ENCODE results near the gene PSMD1. TPM values are rescaled to one million over a fixed set of nuclear protein-coding genes. Genes with fewer than 3 reads are reported as not detected.

The PSMD1 gene
- total RNA-seq, 4 donors from 2014 or later: 24.3 to 85.3 (median 74.7) TPM

DNA sequence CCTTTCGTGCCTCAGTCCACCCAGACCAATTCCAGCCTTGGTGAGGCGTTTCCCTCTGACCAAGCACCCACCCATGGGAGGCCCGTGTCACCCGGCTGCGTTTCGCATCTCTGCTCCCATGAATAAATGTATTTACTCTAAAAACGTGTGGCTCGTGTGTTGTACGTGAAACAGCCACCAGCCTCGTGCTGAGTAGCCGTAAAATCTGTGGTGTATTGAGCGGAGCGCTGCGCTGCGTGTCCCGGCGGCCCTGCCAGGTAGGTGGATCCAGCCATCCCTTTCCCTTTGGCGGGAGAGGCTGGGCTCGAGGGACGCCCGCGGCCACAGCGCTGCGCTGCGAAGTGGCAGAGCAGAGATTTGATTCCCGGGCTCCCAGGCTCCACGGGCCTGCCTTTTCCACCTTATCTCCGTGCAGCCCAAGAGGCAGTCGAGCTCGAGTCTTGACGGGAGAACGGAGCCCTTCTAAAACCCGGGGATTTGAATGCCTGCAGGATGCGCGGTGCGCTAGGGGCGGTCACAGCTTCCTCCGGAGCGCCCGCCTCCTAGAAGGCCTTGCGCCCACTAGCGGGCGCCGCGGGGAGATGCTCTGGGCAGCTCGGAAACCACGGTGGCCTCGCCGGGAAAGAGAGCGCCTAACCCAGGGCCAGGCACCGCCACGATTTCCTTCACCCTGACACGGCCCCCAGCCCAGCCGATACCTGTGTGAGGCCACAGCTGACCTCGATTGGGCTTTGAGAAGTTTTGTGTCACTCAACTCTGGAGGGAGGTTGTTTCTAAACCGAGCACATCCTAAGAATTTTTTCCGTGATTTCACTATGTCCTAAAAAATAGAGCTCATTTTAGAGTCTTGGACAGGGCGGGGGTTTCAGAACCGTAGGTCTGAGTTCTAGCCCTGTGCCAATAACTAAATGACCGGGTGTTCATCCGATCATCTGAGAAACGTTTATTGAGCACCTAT, 3.9 kb upstream of the PSMD1 start:
- H3K4me1 ChIP-seq: peaks cover under 1 to 52% (median 39%) of the 10 kb centered on the region in 4 donors
- peak overlapping the region; percentile 52 to 80 (median 72) for H3K27ac ChIP-seq
- H3K36me3 ChIP-seq: no peaks in the 10 kb centered on the region
- 11 to 20% methylated on average over 2 to 43 of the region's 62 CpGs for WGBS, 2 donors (ENCODE audit: low coverage in 1 of 2)
- peak overlapping the region; percentile 45 to 59 (median 50) for H3K4me3 ChIP-seq
- no peaks in the 10 kb centered on the region for H3K27me3 ChIP-seq
- in situ Hi-C loops (cut with MboI; ENCODE audit: low pct_ligation_motif_present in 1 of 4, low pct_unique_long_range_greater_than_20kb in 1 of 4, low sequenced_read_pairs in 3 of 4) (no loop called here), intact Hi-C loops (cut with DNase I; ENCODE audit: low total_unique reads) (no loop called here)
- TF ChIP-seq EP300 (IDR thresholded peaks at IDR 0.05; ENCODE audit: low read depth) (no peak), POLR2AphosphoS5 (IDR thresholded peaks at IDR 0.05) (peak in 1 of 3 donors; percentile 45), POLR2A (IDR thresholded peaks at IDR 0.05) (peak; percentile 4)
- TF ChIP-seq, protein P1, sequence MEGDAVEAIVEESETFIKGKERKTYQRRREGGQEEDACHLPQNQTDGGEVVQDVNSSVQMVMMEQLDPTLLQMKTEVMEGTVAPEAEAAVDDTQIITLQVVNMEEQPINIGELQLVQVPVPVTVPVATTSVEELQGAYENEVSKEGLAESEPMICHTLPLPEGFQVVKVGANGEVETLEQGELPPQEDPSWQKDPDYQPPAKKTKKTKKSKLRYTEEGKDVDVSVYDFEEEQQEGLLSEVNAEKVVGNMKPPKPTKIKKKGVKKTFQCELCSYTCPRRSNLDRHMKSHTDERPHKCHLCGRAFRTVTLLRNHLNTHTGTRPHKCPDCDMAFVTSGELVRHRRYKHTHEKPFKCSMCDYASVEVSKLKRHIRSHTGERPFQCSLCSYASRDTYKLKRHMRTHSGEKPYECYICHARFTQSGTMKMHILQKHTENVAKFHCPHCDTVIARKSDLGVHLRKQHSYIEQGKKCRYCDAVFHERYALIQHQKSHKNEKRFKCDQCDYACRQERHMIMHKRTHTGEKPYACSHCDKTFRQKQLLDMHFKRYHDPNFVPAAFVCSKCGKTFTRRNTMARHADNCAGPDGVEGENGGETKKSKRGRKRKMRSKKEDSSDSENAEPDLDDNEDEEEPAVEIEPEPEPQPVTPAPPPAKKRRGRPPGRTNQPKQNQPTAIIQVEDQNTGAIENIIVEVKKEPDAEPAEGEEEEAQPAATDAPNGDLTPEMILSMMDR (IDR thresholded peaks at IDR 0.05): peak; percentile 86 to 95 (median 92)
- DNase-seq: peak; percentile 87
- no peaks in the 10 kb centered on the region for H3K9me3 ChIP-seq

DNA sequence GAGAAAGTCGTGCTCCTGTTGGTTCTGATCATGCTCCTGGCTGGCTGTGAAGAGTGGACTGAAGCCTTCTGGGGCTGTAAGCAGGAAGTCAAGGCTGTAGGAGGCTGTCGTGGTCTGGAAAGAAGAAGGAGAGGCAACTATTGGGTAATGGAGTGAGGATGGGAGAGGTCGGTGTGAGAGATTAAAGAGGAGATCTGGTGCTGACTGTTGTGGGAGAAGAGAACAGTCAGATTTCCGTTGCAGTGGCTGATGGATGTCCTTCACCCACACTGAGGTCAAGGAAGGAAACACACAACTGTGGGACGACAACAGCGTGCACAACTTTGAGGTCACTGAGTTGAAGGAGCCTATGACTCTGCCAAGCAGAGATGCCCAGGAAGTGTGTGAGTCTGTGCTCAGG, 2.8 kb upstream of the PSMD1 start:
- intact Hi-C loops (cut with DNase I; ENCODE audit: low total_unique reads): no loop called here
- WGBS, 2 donors (ENCODE audit: low coverage in 1 of 2): 71 to 73% methylated on average over 5 to 6 of the region's 6 CpGs
- in situ Hi-C loops (cut with MboI; ENCODE audit: low pct_ligation_motif_present in 1 of 4, low pct_unique_long_range_greater_than_20kb in 1 of 4, low sequenced_read_pairs in 3 of 4): no loop called here

DNA sequence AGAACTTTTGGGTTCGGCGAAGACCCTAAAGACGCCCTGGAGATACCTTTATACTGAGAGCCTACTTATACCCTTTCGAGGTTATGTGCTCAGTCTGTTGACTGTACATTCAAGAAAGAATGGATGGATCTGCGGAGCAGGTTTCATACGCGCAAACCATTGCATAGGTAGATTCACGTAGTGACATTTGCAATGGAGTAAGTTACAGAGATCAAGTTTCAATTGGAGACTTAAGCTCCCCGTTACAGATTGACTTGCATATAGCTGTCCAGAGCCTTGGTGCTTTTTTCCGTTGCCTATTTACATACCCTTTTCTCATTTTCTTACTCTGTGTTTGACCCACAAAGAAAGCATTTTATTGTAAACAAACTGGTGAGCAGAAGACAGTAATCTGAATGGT, 923 bp downstream of the PSMD1 start:
- TF ChIP-seq EP300 (IDR thresholded peaks at IDR 0.05; ENCODE audit: low read depth): no peak
- TF ChIP-seq, protein P1 (IDR thresholded peaks at IDR 0.05): no peak
- TF ChIP-seq POLR2AphosphoS5 (IDR thresholded peaks at IDR 0.05): no peak
- TF ChIP-seq POLR2A (IDR thresholded peaks at IDR 0.05): no peak
- in situ Hi-C loops (cut with MboI; ENCODE audit: low pct_ligation_motif_present in 1 of 4, low pct_unique_long_range_greater_than_20kb in 1 of 4, low sequenced_read_pairs in 3 of 4) (no loop called here), intact Hi-C loops (cut with DNase I; ENCODE audit: low total_unique reads) (no loop called here)
- no peaks in the 10 kb centered on the region for H3K9me3 ChIP-seq
- peaks cover 8 to 35% (median 26%) of the 10 kb centered on the region in 4 donors for H3K4me1 ChIP-seq
- no peaks in the 10 kb centered on the region for H3K27me3 ChIP-seq
- 5% methylated on average over 10 of the region's 10 CpGs; no CpG with 5 or more reads in 1 of the 2 donors for WGBS, 2 donors (ENCODE audit: low coverage in 1 of 2)
- H3K27ac ChIP-seq: peak overlapping the region; percentile 88 to 95 (median 90)
- no peak for DNase-seq
- peak overlapping the region; percentile 86 to 99 (median 96) for H3K4me3 ChIP-seq
- peaks cover 0 to 5% (median 2%) of the 10 kb centered on the region in 4 donors for H3K36me3 ChIP-seq

More for the DNA sequence above, 2.8 kb upstream of the PSMD1 start:
- no peaks in the 10 kb centered on the region for H3K9me3 ChIP-seq
- peaks cover 8 to 53% (median 47%) of the 10 kb centered on the region in 4 donors for H3K4me1 ChIP-seq
- H3K27me3 ChIP-seq: no peaks in the 10 kb centered on the region
- DNase-seq: no peak
- H3K36me3 ChIP-seq: no peaks in the 10 kb centered on the region
- no peak overlapping the region for H3K4me3 ChIP-seq
- no peak overlapping the region for H3K27ac ChIP-seq
- TF ChIP-seq POLR2AphosphoS5 (IDR thresholded peaks at IDR 0.05): no peak

DNA sequence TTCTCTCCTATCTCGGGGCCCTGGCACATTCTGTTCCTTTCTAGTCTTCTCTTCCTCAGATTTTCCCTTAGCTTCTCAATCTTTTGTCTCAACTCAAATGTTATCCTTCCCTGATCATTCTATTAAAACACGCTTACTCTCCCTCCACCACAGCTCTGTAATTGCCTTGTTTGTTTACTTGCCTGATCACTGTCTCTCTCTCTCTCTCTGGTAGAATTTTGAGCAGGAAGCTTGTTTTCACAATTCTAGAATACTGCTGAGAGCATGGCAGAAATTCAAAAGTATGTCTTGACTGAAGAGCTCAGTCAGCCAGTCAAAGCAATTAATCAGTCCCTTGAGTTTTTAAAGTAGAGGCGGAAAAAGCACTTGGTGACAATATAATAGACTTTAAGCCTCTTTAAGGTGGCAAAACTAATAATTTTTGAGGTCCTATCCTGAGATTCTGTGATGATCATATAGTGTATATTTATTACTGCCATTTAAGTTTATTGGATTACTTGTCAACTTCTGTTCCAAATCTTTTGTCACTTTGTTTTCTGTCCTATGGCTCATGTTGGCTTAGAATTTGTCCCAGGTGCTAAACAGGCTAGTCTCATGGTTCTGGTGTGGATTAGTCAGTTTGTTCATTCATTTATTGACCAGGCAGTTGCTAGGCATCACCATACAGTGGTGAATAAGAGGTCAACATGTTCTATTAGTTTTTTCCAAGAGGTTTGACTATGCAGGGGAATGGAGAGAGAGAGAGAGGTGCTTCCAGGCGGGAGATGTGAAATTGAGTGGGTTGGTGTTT, 2.3 kb downstream of the PSMD1 start:
- TF ChIP-seq EP300 (IDR thresholded peaks at IDR 0.05; ENCODE audit: low read depth) (no peak), POLR2AphosphoS5 (IDR thresholded peaks at IDR 0.05) (no peak), POLR2A (IDR thresholded peaks at IDR 0.05) (no peak)
- TF ChIP-seq, protein P1 (IDR thresholded peaks at IDR 0.05): no peak
- intact Hi-C loops (cut with DNase I; ENCODE audit: low total_unique reads): no loop called here
- in situ Hi-C loops (cut with MboI; ENCODE audit: low pct_ligation_motif_present in 1 of 4, low pct_unique_long_range_greater_than_20kb in 1 of 4, low sequenced_read_pairs in 3 of 4): no loop called here
- Histone ChIP-seq H3K4me3 (no peak overlapping the region), H3K27ac (peak overlapping the region in 1 of 4 donors; percentile 1), H3K27me3 (no peaks in the 10 kb centered on the region), H3K36me3 (peaks cover 0 to 17% (median 7%) of the 10 kb centered on the region in 4 donors), H3K4me1 (peaks cover 8 to 33% (median 25%) of the 10 kb centered on the region in 4 donors), H3K9me3 (no peaks in the 10 kb centered on the region)
- no peak for DNase-seq
- WGBS, 2 donors (ENCODE audit: low coverage in 1 of 2): 78 to 84% methylated on average over 4 of the region's 4 CpGs
